ENCODE measurements around the gene ITSN2.

ITSN2 gene

DNA sequence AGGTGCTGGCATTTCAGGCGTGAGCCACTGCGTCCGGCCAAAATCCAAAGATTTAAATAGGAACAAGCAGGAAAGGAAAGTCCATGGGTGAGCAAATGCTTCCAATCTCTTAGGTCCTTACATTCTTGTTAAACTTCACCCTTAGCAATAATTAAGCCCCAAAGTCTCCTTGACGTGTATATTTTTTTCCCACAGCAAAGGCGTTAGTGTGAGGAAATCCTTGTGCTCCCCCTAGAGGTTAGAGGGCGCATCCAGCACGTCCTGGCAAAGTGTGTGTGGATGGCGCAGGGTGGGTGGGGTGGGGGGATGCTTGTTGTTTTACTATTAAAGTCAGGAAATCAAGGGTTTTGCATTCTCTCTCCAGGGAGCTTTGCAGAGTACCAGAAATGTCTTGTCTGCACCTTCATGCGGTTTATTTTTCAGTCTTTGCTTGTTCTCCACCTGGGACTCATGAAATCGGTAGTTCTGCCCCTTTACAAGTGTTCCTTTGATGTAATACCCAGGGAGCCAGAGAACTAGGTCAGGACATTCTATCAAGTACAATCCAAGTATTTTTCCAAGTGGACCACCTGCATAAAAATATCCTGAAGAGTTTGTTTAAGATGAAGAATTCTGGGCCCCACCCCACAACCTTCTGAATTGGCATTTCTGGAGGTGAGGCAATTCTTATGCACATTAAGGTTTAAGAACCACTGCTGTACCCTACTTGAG lies 22.2 kb upstream of the ITSN2 start:
- peak; percentile 77 to 81 for DNase-seq (ENCODE audit: low read depth in 2 of 2)
- H3K4me3 ChIP-seq (replicated peaks in 1 of 2; ENCODE audit: low read depth in 2 of 2, low read length in 2 of 2), result no peak overlapping the region
- TF ChIP-seq, protein P1, sequence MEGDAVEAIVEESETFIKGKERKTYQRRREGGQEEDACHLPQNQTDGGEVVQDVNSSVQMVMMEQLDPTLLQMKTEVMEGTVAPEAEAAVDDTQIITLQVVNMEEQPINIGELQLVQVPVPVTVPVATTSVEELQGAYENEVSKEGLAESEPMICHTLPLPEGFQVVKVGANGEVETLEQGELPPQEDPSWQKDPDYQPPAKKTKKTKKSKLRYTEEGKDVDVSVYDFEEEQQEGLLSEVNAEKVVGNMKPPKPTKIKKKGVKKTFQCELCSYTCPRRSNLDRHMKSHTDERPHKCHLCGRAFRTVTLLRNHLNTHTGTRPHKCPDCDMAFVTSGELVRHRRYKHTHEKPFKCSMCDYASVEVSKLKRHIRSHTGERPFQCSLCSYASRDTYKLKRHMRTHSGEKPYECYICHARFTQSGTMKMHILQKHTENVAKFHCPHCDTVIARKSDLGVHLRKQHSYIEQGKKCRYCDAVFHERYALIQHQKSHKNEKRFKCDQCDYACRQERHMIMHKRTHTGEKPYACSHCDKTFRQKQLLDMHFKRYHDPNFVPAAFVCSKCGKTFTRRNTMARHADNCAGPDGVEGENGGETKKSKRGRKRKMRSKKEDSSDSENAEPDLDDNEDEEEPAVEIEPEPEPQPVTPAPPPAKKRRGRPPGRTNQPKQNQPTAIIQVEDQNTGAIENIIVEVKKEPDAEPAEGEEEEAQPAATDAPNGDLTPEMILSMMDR (IDR thresholded peaks at IDR 0.05; ENCODE audit: low read depth, low read length), result peak; percentile 74

DNA sequence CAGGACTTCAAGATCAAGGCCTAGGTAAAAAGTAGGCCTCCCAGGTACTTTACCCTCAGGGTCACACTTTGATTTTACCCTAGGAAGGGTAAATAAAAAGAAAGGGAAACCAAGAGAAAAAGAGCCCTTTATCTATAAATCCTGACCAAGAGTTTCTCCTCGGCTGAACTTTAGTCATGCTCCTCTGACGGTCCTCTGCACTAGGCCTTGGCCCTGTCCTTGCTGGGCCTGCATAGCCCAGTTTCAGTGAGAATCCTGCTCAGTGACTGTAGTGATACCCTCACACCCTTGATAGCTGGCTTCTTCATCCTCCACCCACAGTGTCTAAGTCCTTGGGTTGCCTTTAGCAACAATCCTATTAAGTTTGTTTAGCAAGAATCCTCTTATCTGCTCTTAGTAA lies 20.5 kb upstream of the ITSN2 start:
- TF ChIP-seq, protein P1 (IDR thresholded peaks at IDR 0.05; ENCODE audit: low read depth, low read length), result no peak
- no peak for DNase-seq (ENCODE audit: low read depth in 2 of 2)
- H3K4me3 ChIP-seq (replicated peaks in 1 of 2; ENCODE audit: low read depth in 2 of 2, low read length in 2 of 2), result no peak overlapping the region

DNA sequence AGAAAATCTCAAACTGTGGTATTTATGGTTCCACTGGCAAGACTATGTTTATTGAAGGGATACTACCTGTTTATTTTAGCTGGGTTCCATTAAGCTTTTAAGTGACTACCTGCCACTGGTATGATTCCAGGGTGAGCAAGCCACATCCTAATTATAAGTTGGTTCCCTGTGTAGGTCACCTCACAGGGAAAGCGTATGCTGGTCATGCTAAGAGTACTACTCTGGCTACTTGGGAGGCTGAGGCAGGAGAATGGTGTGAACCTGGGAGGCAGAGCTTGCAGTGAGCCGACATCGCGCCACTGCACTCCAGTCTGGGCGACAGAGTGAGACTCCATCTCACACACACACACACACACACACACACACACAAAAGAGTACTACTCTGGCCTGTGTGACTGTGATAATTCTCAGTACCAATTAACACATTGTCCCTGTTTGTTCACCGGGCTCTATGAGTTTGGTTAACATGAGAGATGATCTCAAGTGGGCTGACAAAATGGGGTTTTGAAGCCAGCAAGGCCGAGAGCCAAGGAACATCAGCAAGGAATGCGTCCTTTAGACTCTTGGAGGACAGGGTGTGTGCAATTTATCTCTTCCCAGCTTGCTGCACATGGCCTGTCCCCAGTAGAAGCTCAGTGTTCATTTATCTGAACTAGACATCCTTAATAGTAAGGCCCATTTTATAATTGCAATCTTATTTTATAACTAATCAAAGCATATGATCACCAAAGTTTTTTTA lies 15.2 kb upstream of the ITSN2 start:
- no peak for DNase-seq (ENCODE audit: low read depth in 2 of 2)
- no peak overlapping the region for H3K4me3 ChIP-seq (replicated peaks in 1 of 2; ENCODE audit: low read depth in 2 of 2, low read length in 2 of 2)
- TF ChIP-seq, protein P1 (IDR thresholded peaks at IDR 0.05; ENCODE audit: low read depth, low read length), result no peak

DNA sequence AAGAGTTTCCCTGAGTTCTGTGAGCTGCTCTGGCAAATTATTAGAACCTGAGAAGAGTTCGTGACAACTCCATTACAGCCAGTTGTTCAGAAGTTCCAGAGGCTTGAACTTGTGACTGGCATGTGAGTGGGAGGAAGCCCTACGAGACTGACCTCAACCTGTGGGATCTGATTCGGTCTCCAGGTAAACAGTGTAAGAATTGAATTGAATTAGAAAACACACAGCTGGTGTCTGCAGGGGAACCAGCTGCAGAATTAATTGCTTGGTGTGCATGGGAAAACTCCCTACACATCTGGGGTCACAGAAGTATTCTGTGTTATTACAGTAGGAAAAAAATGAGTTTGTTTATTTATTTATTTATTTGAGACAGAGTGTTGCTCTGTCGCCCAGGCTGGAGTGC lies 14.0 kb upstream of the ITSN2 start:
- TF ChIP-seq, protein P1 (IDR thresholded peaks at IDR 0.05; ENCODE audit: low read depth, low read length), result no peak
- no peak for DNase-seq (ENCODE audit: low read depth in 2 of 2)
- H3K4me3 ChIP-seq (replicated peaks in 1 of 2; ENCODE audit: low read depth in 2 of 2, low read length in 2 of 2), result no peak overlapping the region

DNA sequence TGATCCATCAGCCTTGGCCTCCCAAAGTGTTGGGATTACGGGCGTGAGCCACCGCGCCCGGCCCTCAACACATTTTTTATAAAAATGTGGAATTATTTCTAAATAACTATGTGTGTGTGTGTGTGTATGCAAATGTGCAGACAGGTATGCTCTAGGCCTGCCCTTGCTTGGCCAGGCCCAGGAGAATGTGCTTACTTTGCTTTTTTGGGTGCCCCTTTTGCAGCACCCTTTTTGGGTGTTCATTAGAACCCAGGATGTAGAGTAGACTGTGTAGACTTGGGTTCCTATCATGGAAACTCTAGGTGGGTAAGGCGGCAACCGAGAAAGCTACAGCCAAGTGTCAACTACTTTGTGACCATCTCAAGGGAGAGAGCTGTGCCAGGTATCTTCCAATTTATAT lies 11.7 kb upstream of the ITSN2 start:
- DNase-seq (ENCODE audit: low read depth in 2 of 2), result no peak

DNA sequence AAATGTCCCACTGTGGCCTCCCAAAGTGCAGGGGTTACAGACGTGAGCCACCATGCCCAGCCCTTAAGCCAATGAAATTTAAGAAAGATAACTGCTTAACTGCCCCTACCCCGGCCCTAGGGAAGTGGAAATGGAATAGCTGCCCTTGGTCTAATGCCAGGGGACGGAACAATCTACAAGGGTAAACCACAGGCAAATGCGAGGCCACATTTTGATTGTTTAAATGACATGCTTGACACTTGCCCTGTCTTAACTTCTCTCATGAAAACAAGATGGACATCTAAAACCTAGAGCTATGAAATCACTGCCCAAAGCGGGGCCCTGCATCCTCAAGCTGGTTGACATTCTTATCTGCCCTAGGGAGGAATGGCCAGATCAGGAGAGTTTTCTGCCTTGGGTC lies 5.5 kb upstream of the ITSN2 start:
- TF ChIP-seq, protein P1 (IDR thresholded peaks at IDR 0.05; ENCODE audit: low read depth, low read length), result no peak
- no peak overlapping the region for H3K4me3 ChIP-seq (replicated peaks in 1 of 2; ENCODE audit: low read depth in 2 of 2, low read length in 2 of 2)
- DNase-seq (ENCODE audit: low read depth in 2 of 2), result no peak

More for the DNA sequence above, 11.7 kb upstream of the ITSN2 start:
- no peak overlapping the region for H3K4me3 ChIP-seq (replicated peaks in 1 of 2; ENCODE audit: low read depth in 2 of 2, low read length in 2 of 2)
- TF ChIP-seq, protein P1 (IDR thresholded peaks at IDR 0.05; ENCODE audit: low read depth, low read length), result no peak
